Fibroblast of lung (primary cell): Measurements from ENCODE around the gene TMEM131. TPM values are rescaled to one million over a fixed set of nuclear protein-coding genes. Genes with fewer than 3 reads are reported as not detected.
"Not testable (repeated sequence)": the region's sequence is repeated elsewhere in the genome, so short reads cannot be mapped to it uniquely, and the experiment has no call there.

Experiments used
- DNase-seq, 2 donors: peaks; one replicate each; pipeline versions ENCODE4 v3.0.0 to v3.0.0-alpha.2; 2010; ENCODE audit warnings: low read depth in 2 of 2
- H2AFZ ChIP-seq: 2 replicates; pipeline ENCODE4 v1.5.1; 2012; ENCODE audit warnings: low read length, control low read depth, inconsistent platforms
- H3K27ac ChIP-seq: 2 replicates; pipeline ENCODE4 v1.5.1; 2011; ENCODE audit warnings: low read length, control low read depth; ENCODE audit not compliant: insufficient read depth
- H3K27me3 ChIP-seq: 2 replicates; pipeline ENCODE4 v1.5.1; 2011; ENCODE audit warnings: mild to moderate bottlenecking, low read length; ENCODE audit not compliant: control insufficient read depth, insufficient read depth
- H3K36me3 ChIP-seq: 2 replicates; pipeline ENCODE4 v1.5.1; 2011; ENCODE audit warnings: low read length; ENCODE audit not compliant: control insufficient read depth, insufficient read depth
- H3K4me1 ChIP-seq: 2 replicates; pipeline ENCODE4 v1.5.1; 2011; ENCODE audit warnings: low read length; ENCODE audit not compliant: control insufficient read depth, insufficient read depth; ENCODE audit errors: extremely low read depth
- H3K4me2 ChIP-seq: 2 replicates; pipeline ENCODE4 v1.5.1; 2011; ENCODE audit warnings: low read length, control low read depth; ENCODE audit not compliant: insufficient read depth; ENCODE audit errors: extremely low read depth
- H3K4me3 ChIP-seq, 4 experiments: fragments of 200-600 bp in 1 of 4; sonication (generic) in 1 of 4; replicated peaks in 1 of 4; 2 replicates each; pipeline ENCODE4 v1.5.1; 2011 to 2016; ENCODE audit warnings: low read length in 4 of 4, low read depth in 3 of 4, mild to moderate bottlenecking in 3 of 4, control low read depth in 2 of 4, inconsistent platforms in 1 of 4, mixed read lengths in 1 of 4; ENCODE audit not compliant: insufficient read depth in 1 of 4; ENCODE audit errors: control extremely low read depth in 1 of 4
- H3K79me2 ChIP-seq: 2 replicates; pipeline ENCODE4 v1.5.1; 2012; ENCODE audit warnings: mild to moderate bottlenecking, low read length, inconsistent platforms; ENCODE audit not compliant: control insufficient read depth, insufficient read depth
- H3K9ac ChIP-seq: 2 replicates; pipeline ENCODE4 v1.5.1; 2011; ENCODE audit warnings: mild to moderate bottlenecking, low read length, control low read depth; ENCODE audit not compliant: insufficient read depth
- H3K9me3 ChIP-seq: 2 replicates; pipeline ENCODE4 v1.5.1; 2012; ENCODE audit warnings: low read depth, low read length; ENCODE audit not compliant: control insufficient read depth, insufficient read depth
- H4K20me1 ChIP-seq: 2 replicates; pipeline ENCODE4 v1.5.1; 2011; ENCODE audit warnings: low read length; ENCODE audit not compliant: control insufficient read depth, insufficient read depth; ENCODE audit errors: extremely low read depth
- CTCF ChIP-seq, 2 donors: IDR thresholded peaks in 1 of 2; conservative IDR thresholded peaks in 1 of 2; 1 replicate in 1 of 2; 2 replicates in 1 of 2; pipeline ENCODE4 v1.5.1; 2011 to 2012; ENCODE audit warnings: low read length in 2 of 2, control low read depth in 1 of 2, inconsistent platforms in 1 of 2, low read depth in 1 of 2, mild to moderate bottlenecking in 1 of 2
- EZH2 ChIP-seq: IDR thresholded peaks from 2 replicates; pipeline ENCODE4 v1.5.1; 2012; ENCODE audit warnings: low read length, control low read depth, mild to moderate bottlenecking; ENCODE audit errors: missing control alignments
- polyA plus RNA-seq, 2 donors: library from polyadenylated mRNA; depleted of rRNA in 1 of 2; stranded (reverse) in 1 of 2; unstranded in 1 of 2; fragments of >200 nt; gene quantifications; 2 replicates each; pipeline ENCODE4 v1.2.1, GENCODE V29; 2011 to 2012; ENCODE audit warnings: missing spikeins in 1 of 2
- total RNA-seq: library from RNA; depleted of rRNA; stranded (reverse); fragments of >200 nt; gene quantifications from 2 replicates; pipeline ENCODE4 v1.2.1, GENCODE V29; 2014

Gene TMEM131
- total and polyA plus RNA-seq, 2 donors (not counting 1 experiment from before 2014, with no cell fraction given): 18.1 to 32.4 TPM

DNA sequence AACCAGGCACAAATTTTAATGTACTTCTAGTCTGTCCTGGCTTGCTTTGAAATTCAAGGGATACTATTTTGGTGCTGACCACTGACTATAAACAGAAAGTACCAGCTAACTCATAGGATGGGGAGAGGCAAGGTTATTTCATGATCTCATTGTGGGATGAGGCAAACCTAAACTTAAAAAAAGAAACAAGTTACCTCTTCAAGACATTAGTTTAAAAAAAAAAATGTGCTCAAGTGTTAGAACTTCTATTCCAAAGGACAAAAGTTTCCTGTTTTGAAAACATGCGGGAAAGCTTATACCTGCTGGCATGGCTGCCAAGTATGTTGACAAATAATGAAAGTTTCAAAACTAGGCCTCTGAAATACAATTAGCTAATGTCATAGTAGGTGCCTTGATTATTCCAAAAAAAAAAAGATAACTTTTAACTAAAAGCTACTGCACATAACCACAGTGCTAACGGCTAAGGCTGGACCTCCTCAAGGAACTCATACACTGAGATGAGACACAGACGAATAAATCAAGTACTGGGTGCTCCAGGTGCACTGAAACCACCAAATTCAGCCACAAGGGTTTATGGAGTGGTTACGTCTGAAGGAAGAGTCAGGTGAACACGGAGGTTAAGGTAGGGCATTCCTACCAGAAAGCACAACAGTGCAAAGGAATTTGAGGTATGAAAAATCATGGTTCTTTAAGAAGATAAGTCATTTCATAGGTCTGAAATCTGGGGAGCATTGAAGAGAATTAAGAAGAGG lies 38.1 kb downstream of the TMEM131 start:
- H2AFZ ChIP-seq: no peak overlapping the region
- H4K20me1 ChIP-seq: no peaks in the 10 kb centered on the region
- peaks cover 51% of the 10 kb centered on the region for H3K79me2 ChIP-seq
- H3K4me3 ChIP-seq: no peak overlapping the region
- TF ChIP-seq CTCF (conservative IDR thresholded peaks at IDR 0.05 in 1 of 2, IDR thresholded peaks at IDR 0.05 in 1 of 2; ENCODE audit: low read depth in 1 of 2, low read length in 2 of 2) (no peak), EZH2 (no peak)
- no peak overlapping the region for H3K27ac ChIP-seq
- no peak overlapping the region for H3K4me2 ChIP-seq
- no peaks in the 10 kb centered on the region for H3K27me3 ChIP-seq
- no peaks in the 10 kb centered on the region for H3K9me3 ChIP-seq
- no peaks in the 10 kb centered on the region for H3K4me1 ChIP-seq
- no peaks in the 10 kb centered on the region for H3K36me3 ChIP-seq
- peak in 1 of 2 donors; percentile 39 for DNase-seq
- H3K9ac ChIP-seq: no peak overlapping the region

- DNase-seq, H4K20me1 ChIP-seq, H3K4me2 ChIP-seq: not testable (repeated sequence)
These were observed 39.0 kb downstream of the TMEM131 start for GRCh38 chr2:97956753-97957152.

GRCh38 chr2:97953853-97954252 lies 41.9 kb downstream of the TMEM131 start:
- peaks cover 61% of the 10 kb centered on the region for H3K79me2 ChIP-seq
- H3K27me3 ChIP-seq: no peaks in the 10 kb centered on the region
- no peak for TF ChIP-seq CTCF (conservative IDR thresholded peaks at IDR 0.05 in 1 of 2, IDR thresholded peaks at IDR 0.05 in 1 of 2; ENCODE audit: low read depth in 1 of 2, low read length in 2 of 2)
- TF ChIP-seq EZH2: no peak
- H3K4me3 ChIP-seq: no peak overlapping the region
- H3K36me3 ChIP-seq: no peaks in the 10 kb centered on the region
- H3K9ac ChIP-seq: no peak overlapping the region
- H3K27ac ChIP-seq: no peak overlapping the region
- peaks cover 8% of the 10 kb centered on the region for H3K4me1 ChIP-seq
- H4K20me1 ChIP-seq: no peaks in the 10 kb centered on the region
- no peak overlapping the region for H2AFZ ChIP-seq
- no peak for DNase-seq
- no peaks in the 10 kb centered on the region for H3K9me3 ChIP-seq
- no peak overlapping the region for H3K4me2 ChIP-seq

More at GRCh38 chr2:97956753-97957152, 39.0 kb downstream of the TMEM131 start:
- H3K4me3 ChIP-seq, H3K9me3 ChIP-seq, H3K4me1 ChIP-seq, H3K27ac ChIP-seq, H2AFZ ChIP-seq, H3K9ac ChIP-seq, H3K36me3 ChIP-seq, H3K27me3 ChIP-seq: not testable (repeated sequence)
- H3K79me2 ChIP-seq: peaks cover 55% of the 10 kb centered on the region
